Neutrophil (primary cell): ENCODE results near the gene DDI2.
"Not testable (repeated sequence)": the region's sequence is repeated elsewhere in the genome, so short reads cannot be mapped to it uniquely, and the experiment has no call there.

ENCODE experiments used
- H3K27ac ChIP-seq: fragments of 200-600 bp; sonication (generic); 2 replicates; pipeline ENCODE4 v1.5.1; 2016; ENCODE audit warnings: mild to moderate bottlenecking, moderate library complexity
- H3K27me3 ChIP-seq: fragments of 200-600 bp; sonication (generic); 2 replicates; pipeline ENCODE4 v1.6.0; 2016; ENCODE audit warnings: mild to moderate bottlenecking
- H3K36me3 ChIP-seq: fragments of 200-600 bp; sonication (generic); 2 replicates; pipeline ENCODE4 v1.5.1; 2017
- H3K4me1 ChIP-seq, 2 experiments: fragments of 200-600 bp in 1 of 2; sonication (generic) in 1 of 2; 1 replicate in 1 of 2; 2 replicates in 1 of 2; pipeline versions ENCODE4 v1.5.1 to v1.6.1; 2013 to 2016; ENCODE audit warnings: low read depth in 1 of 2, low read length in 1 of 2, mild to moderate bottlenecking in 1 of 2, moderate library complexity in 1 of 2; ENCODE audit not compliant: control insufficient read depth in 1 of 2, insufficient read depth in 1 of 2
- H3K4me3 ChIP-seq, 2 experiments: fragments of 200-600 bp in 1 of 2; sonication (generic) in 1 of 2; 1 replicate in 1 of 2; 2 replicates in 1 of 2; pipeline ENCODE4 v1.5.1; 2013 to 2016; ENCODE audit warnings: low read depth in 1 of 2, low read length in 1 of 2, mild to moderate bottlenecking in 1 of 2, moderate library complexity in 1 of 2
- H3K9me3 ChIP-seq: fragments of 200-600 bp; sonication (generic); 2 replicates; pipeline ENCODE4 v1.5.1; 2016
- CTCF ChIP-seq: fragments of 200-600 bp; sonication (generic); IDR thresholded peaks from 2 replicates; pipeline ENCODE4 v1.5.1; 2016; ENCODE audit warnings: antibody characterized with exemption

Gene DDI2

GRCh38 chr1:15691434-15692032 lies 74.3 kb downstream of the DDI2 start:
- Histone ChIP-seq H3K9me3 (no peaks in the 10 kb centered on the region), H3K27ac (no peak overlapping the region), H3K27me3 (no peaks in the 10 kb centered on the region), H3K4me1 (peaks cover 1 to 3% of the 10 kb centered on the region in 2 experiments), H3K36me3 (peaks cover 5% of the 10 kb centered on the region), H3K4me3 (no peak overlapping the region)
- TF ChIP-seq CTCF: no peak

GRCh38 chr1:15692121-15692682 lies 74.9 kb downstream of the DDI2 start:
- peaks cover 5% of the 10 kb centered on the region for H3K36me3 ChIP-seq
- H3K4me3 ChIP-seq: no peak overlapping the region
- H3K27ac ChIP-seq: no peak overlapping the region
- H3K4me1 ChIP-seq: peaks cover 8 to 9% of the 10 kb centered on the region in 2 experiments
- no peak for TF ChIP-seq CTCF
- no peaks in the 10 kb centered on the region for H3K9me3 ChIP-seq
- H3K27me3 ChIP-seq: no peaks in the 10 kb centered on the region

- Histone ChIP-seq H3K36me3 (peaks cover 5% of the 10 kb centered on the region), H3K9me3 (no peaks in the 10 kb centered on the region), H3K4me3 (no peak overlapping the region), H3K27me3 (no peaks in the 10 kb centered on the region), H3K27ac (no peak overlapping the region), H3K4me1 (peaks cover 13 to 15% of the 10 kb centered on the region in 2 experiments)
- no peak for TF ChIP-seq CTCF
These were observed 76.1 kb downstream of the DDI2 start for GRCh38 chr1:15693371-15693770.

- Histone ChIP-seq H3K9me3 (no peaks in the 10 kb centered on the region), H3K36me3 (peaks cover 9% of the 10 kb centered on the region), H3K4me3 (peak overlapping the region; percentile 31 to 44), H3K4me1 (peaks cover 13 to 15% of the 10 kb centered on the region in 2 experiments), H3K27me3 (no peaks in the 10 kb centered on the region), H3K27ac (peak overlapping the region; percentile 78)
- no peak for TF ChIP-seq CTCF
These were observed 79.8 kb downstream of the DDI2 start for GRCh38 chr1:15696956-15697521.

GRCh38 chr1:15698201-15698600 lies 80.9 kb downstream of the DDI2 start:
- Histone ChIP-seq H3K27me3 (no peaks in the 10 kb centered on the region), H3K9me3 (no peaks in the 10 kb centered on the region), H3K27ac (no peak overlapping the region), H3K4me1 (peaks cover 13 to 15% of the 10 kb centered on the region in 2 experiments), H3K4me3 (no peak overlapping the region), H3K36me3 (peaks cover 10% of the 10 kb centered on the region)
- no peak for TF ChIP-seq CTCF

GRCh38 chr1:15699321-15699720 lies 82.1 kb downstream of the DDI2 start:
- not testable (repeated sequence) for H3K36me3 ChIP-seq, H3K9me3 ChIP-seq, H3K4me3 ChIP-seq, H3K27me3 ChIP-seq, H3K27ac ChIP-seq
- H3K4me1 ChIP-seq: peaks cover 13 to 15% of the 10 kb centered on the region in 2 experiments
